NCI-H1436 treated with DMSO at 0.1 percent for 48 hours (cell line): ENCODE data around the gene NOP56.
"Not testable (repeated sequence)": the region's sequence is repeated elsewhere in the genome, so short reads cannot be mapped to it uniquely, and the experiment has no call there.

Source experiments
- DNase-seq: peaks from one replicate; lab custom pipeline; 2025; lab: John Stamatoyannopoulos, UW

The NOP56 gene

DNA sequence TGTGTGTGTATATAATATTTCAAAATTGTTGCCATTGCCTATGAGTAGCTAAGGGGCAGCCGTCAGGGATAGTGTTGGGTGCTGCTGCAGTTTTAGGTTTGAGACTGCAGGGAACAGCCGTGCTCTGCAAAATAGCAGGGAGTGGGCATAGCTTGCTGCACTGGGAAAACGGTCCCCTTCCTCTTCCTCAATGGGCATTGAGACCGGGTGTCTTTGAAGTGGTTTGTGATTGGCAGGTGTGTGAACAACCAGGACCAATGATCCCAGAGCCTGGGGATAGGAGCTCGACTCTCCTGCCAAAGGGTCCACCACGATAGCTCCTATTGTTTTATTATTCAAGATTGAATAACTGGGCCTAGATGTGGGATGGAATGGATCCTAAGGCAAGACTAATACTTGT lies 35.1 kb downstream of the NOP56 start:
- DNase-seq: no peak

DNA sequence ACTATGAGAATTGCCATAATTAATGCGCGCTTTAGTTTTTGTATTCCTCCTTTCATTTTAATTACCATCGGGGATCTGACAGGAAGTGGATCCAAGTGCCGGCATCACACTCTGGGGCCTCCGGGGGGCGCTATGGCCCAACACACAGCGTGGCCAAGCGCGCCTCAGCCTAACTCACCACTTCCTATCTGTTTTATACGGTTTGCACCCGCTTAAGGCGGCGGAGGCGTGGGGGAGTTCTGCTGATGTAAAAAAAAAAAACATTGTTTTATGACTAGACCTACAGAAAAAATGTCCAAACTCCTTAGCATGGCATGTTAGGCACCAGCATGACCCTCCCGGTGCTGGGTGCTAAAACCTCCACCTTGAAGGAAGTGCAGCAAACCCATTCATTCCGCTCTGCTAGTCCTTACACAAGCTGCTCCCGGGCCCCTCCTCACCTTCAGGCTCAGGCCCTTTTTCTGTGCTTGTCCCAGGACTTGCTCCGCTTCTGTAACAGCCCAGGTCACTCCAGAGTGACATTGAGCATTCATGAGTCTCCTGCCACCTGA lies 35.7 kb downstream of the NOP56 start:
- DNase-seq: no peak

DNA sequence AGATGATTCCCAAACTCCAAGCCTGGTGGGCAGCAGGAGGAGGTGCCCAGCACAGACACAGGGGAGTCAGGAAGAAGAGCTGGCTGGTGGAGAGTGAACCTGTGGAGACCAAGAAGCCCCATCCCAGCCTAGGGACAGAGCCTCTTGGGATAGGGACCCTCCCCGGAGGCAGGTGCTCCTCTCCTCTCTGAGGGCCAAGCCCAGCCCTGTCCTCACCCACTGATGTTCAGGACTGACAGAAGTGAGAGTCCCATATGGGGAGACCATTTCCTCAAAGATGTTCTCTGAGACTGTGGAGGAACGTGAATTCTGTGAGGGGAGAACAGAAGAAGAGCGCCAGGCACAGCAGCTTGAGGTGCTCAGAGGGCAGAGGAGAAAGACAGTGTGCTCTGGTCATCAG lies 37.8 kb downstream of the NOP56 start:
- DNase-seq: no peak

DNA sequence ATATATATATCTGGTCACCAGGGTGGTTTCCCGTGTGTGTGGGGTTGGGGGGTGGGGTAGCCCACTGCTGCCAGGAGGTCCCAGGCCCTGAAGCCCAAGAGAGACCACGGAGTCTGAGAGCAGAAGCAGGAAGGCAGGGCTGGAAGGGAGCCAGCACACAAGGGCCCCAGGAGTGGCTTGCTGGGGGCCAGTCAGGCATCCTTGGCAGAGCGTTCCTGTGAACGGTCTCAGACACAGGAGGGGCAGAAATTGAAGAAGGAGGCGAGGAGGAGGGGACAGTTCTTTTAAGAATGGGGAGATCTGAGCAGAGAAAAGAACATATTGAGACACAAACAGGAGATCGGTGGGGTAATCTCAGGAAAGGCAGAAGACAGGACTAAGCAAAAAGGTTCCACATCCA lies 38.3 kb downstream of the NOP56 start:
- DNase-seq: no peak

DNA sequence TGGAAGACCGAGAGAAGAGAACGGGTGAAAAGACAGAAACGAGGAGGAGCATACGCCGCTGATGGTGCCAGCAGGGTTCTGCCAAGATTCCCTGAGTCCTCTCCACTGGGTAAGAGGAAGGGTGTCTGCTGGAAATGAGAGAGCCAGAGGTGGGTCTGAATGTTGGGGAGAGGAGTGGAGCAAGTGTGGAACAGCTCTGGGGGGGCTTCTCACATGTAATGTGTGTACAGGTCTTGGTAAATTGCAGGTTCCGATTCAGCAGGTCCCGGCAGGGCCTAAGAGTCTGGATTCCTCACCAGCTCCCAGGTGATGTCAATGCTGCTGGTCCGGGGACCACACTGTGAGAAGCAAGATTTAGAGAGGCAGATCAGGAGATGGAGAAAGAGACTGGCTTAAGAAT lies 38.7 kb downstream of the NOP56 start:
- no peak for DNase-seq

DNA sequence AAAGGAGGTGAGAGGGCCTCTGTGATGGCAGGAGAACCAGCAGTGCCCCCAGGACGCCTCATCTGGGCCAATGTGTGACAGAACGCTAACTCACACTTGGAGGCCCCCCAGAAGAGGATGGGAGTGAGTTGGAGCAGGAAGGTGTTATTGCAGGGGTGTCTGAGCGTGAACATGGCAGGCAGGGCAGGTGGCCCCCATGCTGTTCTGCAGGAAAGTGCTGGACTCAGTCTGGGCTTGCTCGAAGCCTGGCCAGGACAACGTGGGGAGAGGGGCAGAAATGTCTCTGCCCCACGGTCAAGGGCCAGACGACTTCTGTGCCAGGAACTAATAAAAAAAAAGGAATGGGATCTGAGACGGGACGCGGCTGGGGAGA lies 39.2 kb downstream of the NOP56 start:
- DNase-seq: no peak

DNA sequence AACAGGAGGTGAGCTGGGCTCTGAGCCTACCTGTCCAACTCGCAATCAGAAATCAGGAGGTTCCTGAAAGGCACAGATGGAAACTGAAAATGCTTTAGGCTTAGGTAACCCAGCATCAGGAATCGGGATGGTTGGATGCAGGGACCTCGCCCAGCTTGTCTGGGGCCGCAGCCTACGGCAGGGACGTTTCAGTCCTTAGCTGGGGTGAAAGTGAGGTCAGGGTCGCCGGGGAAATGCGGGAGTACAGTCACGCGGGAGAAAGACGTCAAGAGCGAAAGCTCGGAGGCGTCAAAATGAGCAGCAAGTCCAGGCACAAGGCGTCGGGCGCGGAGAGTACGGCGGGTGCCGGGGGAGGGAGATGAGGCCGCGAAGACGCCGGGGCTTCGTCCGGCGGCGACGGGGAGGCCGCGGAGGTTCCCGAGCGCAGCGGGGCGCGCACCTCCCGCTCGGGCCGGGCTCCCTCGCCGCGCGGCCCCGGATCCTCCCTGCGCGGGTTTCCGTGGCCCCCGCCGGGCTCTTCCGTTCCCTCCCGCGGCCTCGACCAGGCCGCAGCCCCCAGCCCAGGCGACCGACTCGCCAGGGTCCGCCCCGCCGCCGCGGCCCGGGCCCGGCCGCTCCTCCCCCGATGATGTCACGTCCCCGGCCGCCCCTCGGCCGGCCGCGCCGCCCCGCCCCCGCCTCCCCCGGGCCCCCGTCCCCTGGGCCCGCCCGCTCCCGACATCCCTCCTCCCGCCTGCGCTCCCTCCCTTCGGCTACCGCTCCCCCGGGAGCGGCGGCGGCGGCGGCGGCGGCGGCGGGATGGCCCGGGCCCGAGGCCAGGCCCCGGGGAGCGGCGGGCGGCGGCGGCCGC lies 39.8 kb downstream of the NOP56 start, which contains the start of gene EBF4:
TSS of gene EBF4 (plus strand) at position 745 of the 850 bp plus-strand sequence. CDS start 866 bp downstream, outside the sequence.
- DNase-seq: no peak

DNA sequence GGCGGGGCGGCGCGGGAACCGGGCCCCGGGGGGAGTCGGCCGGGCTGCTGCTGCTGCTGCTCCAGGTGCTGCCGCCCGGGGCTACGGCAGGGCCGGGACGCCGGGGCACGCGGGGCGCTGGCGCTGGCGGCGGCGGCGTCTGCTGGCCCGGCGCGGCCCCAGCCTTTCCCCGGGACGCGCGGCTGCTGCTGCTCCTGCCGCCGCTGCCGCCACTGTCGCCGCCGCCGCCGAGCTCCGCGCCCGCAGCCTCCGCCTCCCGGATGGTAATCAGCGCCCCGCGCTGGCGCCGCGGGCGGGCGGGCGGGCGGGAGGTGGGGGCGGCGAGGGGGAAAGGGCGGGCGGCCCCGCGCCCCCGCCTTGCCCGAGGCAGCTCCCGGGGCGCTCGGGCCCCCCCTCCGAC lies 40.5 kb downstream of the NOP56 start:
- DNase-seq: no peak

DNA sequence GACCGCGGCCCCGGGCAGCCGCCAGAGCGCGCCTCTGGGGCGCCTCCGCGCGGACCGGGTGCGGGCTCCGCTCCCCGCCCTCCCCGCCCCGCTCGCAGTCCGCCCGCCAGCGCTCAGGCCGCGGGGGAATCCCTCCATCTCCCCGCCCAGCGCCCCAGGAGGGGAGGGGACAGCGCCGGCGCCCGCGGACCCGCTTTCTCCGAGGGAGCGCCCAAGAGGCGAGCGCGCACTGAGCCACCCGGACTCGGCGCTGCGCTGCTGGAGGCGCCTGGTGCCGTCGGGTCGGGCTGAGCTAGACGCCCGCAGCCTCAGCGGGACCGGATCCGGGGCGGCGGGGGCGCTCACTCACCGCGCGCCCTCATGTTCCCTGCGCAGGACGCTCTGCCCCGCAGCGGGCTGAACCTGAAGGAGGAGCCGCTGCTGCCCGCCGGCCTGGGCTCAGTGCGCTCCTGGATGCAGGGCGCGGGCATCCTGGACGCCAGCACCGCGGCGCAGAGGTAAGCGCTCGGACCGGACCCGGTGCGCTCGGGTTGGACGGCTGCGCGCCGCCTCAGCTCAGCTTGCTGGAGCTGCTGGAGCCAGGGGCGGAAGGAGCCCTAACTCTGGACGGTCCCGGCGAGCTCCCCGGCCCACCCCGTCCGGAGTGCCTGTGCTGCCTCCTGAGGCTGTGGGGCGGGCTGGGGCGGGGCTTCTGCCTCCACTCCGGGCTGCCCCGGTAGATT lies 41.0 kb downstream of the NOP56 start:
- no peak for DNase-seq

DNA sequence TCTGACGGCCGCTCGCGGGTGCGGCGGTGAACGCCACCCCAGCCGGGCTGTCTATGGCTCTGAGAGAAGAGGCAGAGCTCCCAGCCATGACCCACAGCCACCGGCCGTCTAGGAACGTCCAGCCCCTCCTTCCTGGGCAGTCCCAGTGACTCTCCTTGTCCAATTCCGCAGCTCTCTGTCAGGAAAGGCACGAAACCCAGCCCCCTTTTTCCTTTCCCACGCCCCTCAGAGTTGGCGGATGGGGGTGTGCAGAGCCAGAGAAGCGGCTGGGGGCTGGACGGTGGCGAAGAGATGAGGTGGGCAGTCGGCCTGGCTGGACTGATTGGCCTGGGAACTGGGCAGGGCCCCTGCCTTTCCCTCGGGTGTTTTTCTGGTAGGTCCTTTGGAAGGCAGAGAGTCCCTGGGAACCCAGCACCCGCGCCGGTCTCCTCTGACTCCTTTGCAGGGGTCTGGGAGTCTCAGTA lies 41.6 kb downstream of the NOP56 start:
- DNase-seq: no peak

DNA sequence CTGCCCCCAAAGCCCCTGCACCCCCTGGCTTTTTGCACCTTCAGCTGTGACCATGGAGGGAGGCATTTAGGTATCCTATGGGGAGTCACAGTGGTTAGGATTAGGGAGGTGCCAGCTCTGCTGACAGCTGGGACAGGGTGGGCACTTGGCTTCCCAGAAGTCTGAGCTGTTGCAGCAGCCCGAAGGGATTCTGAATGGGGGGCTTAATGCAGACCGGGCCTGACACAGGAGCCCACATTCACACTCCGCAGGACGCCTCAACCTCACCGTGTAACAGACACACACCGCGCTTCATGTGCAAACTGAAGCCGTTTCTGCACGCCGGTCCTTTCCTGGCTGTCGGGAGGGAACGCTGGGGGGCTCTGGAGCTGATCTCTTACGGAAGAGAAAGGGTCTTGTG lies 42.1 kb downstream of the NOP56 start:
- DNase-seq: no peak

DNA sequence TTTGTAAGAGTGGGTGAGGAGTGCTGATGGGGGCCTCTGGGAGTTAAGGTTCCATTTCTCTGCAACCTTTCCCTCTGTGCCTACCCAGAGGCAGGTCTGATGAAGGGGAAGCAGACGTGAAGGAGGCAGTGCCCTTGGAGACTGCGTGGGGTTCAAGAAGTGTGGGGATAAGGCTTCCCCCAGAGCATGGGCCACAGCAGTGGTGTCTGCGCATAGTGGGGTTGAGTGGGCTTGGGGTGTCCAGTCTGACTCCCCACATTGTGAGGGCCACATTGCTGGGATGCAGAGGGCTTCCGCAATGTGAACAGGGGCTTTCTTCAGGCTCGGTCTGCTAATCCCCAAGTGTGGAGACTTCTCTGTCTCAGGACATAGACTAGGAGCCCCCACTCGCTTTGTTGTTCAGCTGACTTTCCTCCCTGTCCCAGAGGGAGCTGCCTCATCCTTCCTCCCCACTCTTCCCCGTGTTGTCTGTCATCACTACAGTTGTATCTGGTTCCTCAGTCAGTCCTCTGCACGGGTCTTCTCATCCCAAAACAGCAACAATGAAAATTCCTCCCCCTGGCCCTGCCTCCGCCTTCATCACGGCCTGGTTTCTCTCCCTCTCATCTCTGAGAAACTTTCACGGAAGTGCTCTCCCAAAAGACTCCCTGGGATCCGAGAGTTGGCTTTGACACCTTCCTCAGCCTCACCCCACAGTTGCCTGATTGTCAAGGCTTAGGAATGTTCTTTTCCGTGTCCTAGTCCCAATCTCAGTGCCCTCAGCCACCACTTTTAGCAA lies 43.0 kb downstream of the NOP56 start:
- DNase-seq: no peak

DNA sequence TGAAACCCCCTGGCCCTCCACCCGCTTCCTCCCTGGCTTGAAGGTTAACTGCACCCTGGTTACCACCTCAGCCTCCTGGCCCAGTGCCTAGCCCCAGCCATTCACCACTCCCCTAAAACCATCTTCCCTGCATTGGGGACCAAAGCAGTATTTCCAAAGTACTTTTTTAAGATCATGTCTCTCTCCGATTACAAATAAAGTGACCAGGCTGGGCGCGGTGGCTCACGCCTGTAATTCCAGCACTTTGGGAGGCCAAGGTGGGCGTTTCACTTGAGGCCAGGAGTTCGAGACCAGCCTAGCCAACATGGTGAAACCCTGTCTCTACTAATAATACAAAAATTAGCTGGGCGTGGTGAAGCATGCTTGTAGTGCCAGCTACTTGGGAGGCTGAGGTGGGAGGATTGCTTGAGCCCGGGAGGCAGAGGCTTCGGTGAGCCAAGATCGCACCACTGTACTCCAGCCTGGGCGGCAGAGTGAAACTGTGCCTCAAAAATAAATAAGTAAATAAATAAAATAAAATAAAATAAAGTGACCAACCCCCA lies 43.6 kb downstream of the NOP56 start:
- not testable (repeated sequence) for DNase-seq

DNA sequence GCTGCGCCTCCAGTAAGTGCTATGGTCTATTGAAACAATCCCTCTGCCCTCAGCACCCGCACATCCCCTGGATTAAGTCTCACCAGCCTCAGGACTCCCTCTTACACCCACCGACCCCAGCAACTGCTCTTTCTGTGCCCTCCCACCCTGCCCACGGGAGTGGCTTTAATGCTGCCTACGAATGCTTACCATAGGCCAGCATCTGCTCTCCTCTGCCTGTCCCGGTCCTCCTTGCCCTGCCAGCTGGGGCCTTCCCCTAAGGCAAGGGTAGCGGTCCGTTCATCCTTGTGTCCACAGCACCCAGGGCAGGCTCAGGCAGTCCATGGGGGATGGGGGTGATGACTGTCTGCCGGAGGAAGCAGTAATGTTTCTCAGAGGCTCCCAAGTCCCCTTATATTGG lies 44.2 kb downstream of the NOP56 start:
- no peak for DNase-seq

DNA sequence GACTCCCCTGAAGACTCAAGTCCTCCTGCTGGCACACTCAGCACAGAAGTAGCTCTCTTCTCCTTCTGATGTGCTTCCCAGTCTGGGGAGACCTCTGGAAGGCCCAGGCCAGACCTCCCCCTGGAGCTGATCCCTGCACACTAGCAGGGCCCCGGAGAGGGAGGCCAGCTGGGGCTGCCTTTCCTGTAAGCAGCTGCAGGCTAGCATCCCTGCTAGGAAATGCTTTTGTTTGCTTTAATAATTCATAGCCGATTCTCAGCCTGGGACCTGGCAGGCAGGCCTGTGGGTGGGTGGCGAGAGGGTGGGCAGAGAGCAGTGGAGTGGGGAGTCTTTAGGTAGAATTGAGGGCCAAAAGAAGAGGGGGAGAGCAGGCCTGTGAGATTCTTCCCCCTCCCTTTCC lies 45.3 kb downstream of the NOP56 start:
- DNase-seq: no peak

DNA sequence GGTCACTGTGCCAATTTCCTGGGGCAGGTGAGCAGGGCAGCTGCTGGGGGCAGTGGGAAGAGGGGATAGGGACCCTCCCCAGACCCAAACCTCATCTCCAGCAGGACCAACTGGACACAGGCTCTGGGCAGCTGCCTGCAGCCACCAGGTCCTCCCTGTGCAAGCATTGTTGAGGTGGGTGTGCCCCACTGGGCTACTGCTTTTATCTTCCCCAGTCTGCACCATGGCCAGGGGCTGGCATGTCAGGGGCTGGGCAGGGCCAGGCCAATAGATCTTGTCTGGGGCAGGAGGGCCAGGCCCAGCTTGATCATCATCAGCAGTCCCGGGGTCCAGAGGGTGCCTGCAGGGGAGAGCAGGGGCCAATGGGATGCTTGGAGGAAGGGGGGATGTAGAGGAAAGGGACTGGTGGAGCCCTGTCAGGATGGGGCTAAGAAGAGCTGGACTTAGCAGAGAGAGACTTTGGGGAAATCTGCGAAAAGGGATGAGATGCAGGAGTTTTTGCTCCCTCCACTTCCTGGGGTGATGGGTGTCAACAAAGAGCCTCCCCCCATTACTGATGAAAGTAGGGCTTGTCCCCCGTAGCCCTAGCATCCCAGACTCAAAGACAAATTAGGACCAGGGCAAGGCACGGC lies 45.9 kb downstream of the NOP56 start:
- no peak for DNase-seq

DNA sequence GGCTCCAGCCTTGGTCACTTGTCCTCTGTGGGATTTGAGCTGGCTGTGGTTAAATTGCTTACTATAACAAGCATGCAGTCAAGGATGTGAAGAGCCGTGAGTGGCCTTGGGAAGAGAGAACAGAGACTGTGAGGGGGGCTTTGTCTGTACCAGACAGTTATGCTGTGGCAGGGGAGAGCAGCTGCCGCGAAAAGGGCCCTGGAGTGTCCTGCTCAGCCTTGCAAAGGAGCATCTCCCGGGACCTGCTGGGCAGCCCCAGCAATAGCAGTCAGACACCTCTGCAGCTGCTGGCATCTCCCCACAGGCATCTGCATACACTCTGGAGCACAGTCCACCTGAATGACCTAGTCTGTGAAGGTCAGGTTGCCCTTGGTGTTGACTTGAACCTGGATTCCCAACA lies 46.5 kb downstream of the NOP56 start:
- DNase-seq: no peak

DNA sequence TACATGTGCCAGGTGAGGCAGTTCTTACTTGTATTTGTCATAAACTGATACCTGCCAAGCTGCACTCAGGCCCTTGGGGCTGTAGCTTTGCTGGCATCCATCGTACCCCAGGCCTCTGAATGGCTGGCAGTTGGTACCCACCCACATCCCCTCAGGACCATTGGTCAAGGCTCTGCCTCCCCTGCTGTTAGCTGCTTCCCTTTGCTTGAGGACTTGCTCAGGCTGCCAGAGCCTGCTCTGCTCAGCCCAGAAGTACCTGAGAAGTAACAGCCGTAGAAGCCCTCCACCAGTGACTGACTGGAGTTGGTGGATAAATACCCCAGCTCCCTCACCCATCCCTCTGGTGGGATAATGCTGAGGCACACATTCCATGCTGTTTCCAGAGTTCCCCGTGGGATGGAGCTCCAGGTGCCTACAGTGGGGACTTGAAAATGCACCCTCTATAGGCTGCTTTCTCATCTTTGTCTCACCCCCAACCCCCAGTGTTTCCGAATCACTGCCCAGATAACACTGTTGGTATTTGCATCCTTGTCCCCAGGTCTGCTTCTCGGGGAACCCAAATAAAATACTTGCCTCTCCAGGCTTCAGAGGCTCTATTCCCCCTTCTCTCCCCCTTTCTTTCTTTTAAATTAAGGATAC lies 47.5 kb downstream of the NOP56 start:
- DNase-seq: no peak

DNA sequence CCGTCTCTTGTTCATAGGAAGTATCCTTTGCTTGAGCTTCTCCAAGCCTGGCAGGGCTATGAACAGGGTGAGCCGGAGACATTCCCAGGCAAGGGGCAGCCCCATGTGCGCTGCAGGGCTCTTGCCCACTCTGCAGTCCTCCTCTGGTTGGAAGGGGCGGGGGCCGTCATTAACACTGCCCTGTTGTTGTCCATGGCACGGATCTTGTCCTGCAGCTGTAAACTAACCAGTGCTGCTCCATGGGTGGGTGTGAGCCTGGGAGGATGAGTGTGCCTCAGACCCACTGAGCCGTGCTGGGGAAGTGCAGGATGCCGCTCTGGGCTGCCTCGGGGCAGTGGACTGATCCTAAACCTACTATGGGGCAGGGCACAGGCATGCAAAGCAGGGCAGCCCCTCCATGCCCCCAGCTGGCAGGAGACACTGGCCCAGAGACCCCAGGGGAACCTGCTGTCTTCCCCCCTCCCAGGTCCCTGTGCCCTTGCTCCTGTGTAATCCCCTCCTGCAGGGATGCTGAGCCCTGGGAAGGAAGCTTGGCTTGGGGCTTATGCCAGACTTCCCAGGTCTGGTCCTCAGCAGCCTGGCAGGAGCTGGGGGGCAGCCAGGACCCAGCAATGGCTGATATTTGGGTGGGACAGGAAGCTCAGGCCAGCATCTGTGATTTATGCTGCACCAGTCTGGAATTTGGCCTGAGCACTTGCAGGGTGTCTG lies 48.6 kb downstream of the NOP56 start:
- no peak for DNase-seq

DNA sequence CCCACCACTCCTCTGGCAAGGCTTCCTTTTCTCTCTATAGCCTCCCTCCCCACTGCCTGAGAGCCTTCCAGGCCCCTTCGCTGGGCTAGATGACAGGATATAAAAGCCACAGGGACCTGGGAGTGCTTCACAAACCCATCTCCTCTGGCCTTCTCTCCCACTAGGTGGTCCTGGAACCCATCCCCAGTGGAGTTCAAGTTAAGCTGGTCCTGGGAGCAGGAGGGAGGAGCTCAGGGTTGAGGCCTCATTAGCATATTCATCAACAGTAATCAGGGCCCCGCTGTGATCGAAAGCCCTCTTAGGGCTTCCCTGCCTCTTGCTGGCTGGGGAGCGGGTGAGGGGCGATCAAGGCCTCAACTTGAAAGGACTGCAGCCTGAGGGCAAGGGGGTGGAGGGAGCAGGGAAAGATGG lies 49.2 kb downstream of the NOP56 start:
- no peak for DNase-seq
